SK-N-SH (cell line): ENCODE results near the gene DERL2. TPM values are rescaled to one million over a fixed set of nuclear protein-coding genes. Genes with fewer than 3 reads are reported as not detected.

Experiments used
- CTCF ChIA-PET: fragments of 300-600, 350-600 bp; formaldehyde crosslinking; extraction: SDS; loops from one replicate; lab custom pipeline; 2021; lab: Yijun Ruan, JAX
- POLR2A ChIA-PET: fragments of 350-600 bp; sonication (Branson Sonifier 250); formaldehyde crosslinking; extraction: SDS; loops from one replicate; lab custom pipeline; 2020; ENCODE audit warnings: antibody characterized with exemption, inconsistent platforms; lab: Yijun Ruan, JAX
- DNase-seq: peaks from one replicate; pipeline ENCODE4 v3.0.0; 2012
- H2AFZ ChIP-seq: fragments of 200-600 bp; sonication (generic); 2 replicates; pipeline ENCODE4 v1.8.1; 2016; ENCODE audit warnings: antibody characterized with exemption, mild to moderate bottlenecking, low read depth
- H3F3A ChIP-seq: fragments of 200-600 bp; sonication (generic); replicated peaks from 2 replicates; pipeline ENCODE3; 2016; ENCODE audit warnings: antibody characterized with exemption, mild to moderate bottlenecking; ENCODE audit not compliant: insufficient read depth
- H3K27ac ChIP-seq, 2 experiments: fragments of 200-500 bp in 1 of 2; fragments of 200-600 bp in 1 of 2; sonication (Bioruptor generic) in 1 of 2; sonication (generic), shearing (Covaris generic) in 1 of 2; 2 replicates each; pipeline versions ENCODE4 v1.5.1 to v1.6.1; 2014 to 2016; ENCODE audit warnings: low read depth in 2 of 2, inconsistent platforms in 1 of 2, low read length in 1 of 2, mild to moderate bottlenecking in 1 of 2, mixed read lengths in 1 of 2
- H3K27me3 ChIP-seq: fragments of 200-600 bp; sonication (generic), shearing (Covaris generic); 2 replicates; pipeline ENCODE4 v1.6.1; 2016; ENCODE audit warnings: mixed run types; ENCODE audit not compliant: insufficient read depth
- H3K36me3 ChIP-seq, 2 experiments: fragments of 200-500 bp in 1 of 2; fragments of 200-600 bp in 1 of 2; sonication (Bioruptor generic) in 1 of 2; sonication (generic) in 1 of 2; replicated peaks in 1 of 2; 2 replicates each; pipeline versions ENCODE3 to v1.5.1; 2014 to 2016; ENCODE audit warnings: low read length in 1 of 2, mild to moderate bottlenecking in 1 of 2; ENCODE audit not compliant: insufficient read depth in 2 of 2, control insufficient read depth in 1 of 2
- H3K4me1 ChIP-seq, 2 experiments: fragments of 200-500 bp in 1 of 2; fragments of 200-600 bp in 1 of 2; sonication (Bioruptor generic) in 1 of 2; sonication (generic), shearing (Covaris generic) in 1 of 2; 2 replicates each; pipeline versions ENCODE4 v1.5.1 to v1.6.1; 2014 to 2016; ENCODE audit warnings: low read depth in 1 of 2, low read length in 1 of 2, mixed run types in 1 of 2; ENCODE audit not compliant: insufficient read depth in 2 of 2, control insufficient read depth in 1 of 2
- H3K4me2 ChIP-seq: fragments of 200-600 bp; sonication (generic), shearing (Covaris generic); 2 replicates; pipeline ENCODE4 v1.6.1; 2017; ENCODE audit warnings: mixed run types
- H3K4me3 ChIP-seq, 2 experiments: fragments of 200-500 bp in 1 of 2; fragments of 200-600 bp in 1 of 2; sonication (Bioruptor generic) in 1 of 2; sonication (generic), shearing (Covaris generic) in 1 of 2; 2 replicates each; pipeline versions ENCODE4 v1.5.1 to v1.8.1; 2014 to 2016; ENCODE audit warnings: low read depth in 2 of 2, inconsistent platforms in 1 of 2, low read length in 1 of 2, mild to moderate bottlenecking in 1 of 2, mixed read lengths in 1 of 2, moderate library complexity in 1 of 2
- H3K79me2 ChIP-seq: fragments of 200-600 bp; sonication (generic); 2 replicates; pipeline ENCODE4 v1.8.1; 2017; ENCODE audit warnings: mild to moderate bottlenecking; ENCODE audit not compliant: insufficient read depth
- H3K9ac ChIP-seq: fragments of 200-600 bp; sonication (generic); 2 replicates; pipeline ENCODE4 v1.6.1; 2017; ENCODE audit warnings: mixed run types
- H3K9me2 ChIP-seq: fragments of 200-600 bp; sonication (generic); 2 replicates; pipeline ENCODE4 v1.6.1; 2017; ENCODE audit warnings: mixed run types
- H3K9me3 ChIP-seq: fragments of 200-600 bp; sonication (generic); 2 replicates; pipeline ENCODE4 v1.6.1; 2017; ENCODE audit warnings: mixed run types, mild to moderate bottlenecking, moderate library complexity
- H4K20me1 ChIP-seq: fragments of 200-600 bp; sonication (generic); 2 replicates; pipeline ENCODE4 v1.6.1; 2017; ENCODE audit warnings: mild to moderate bottlenecking, mixed run types; ENCODE audit not compliant: insufficient read depth
- CTCF ChIP-seq: fragments of 200-600 bp; sonication (generic); IDR thresholded peaks from 2 replicates; pipeline ENCODE4 v1.6.1; 2017; ENCODE audit warnings: antibody characterized with exemption, mild to moderate bottlenecking, moderate library complexity
- EP300 ChIP-seq, 2 experiments: IDR thresholded peaks; 2 replicates each; pipeline versions ENCODE4 v1.4.0 to v1.6.1; 2012; ENCODE audit warnings: borderline replicate concordance in 1 of 2, low read depth in 1 of 2, low read length in 1 of 2
- EZH2phosphoT487 ChIP-seq: fragments of 200-600 bp; sonication (generic); IDR thresholded peaks from 2 replicates; pipeline ENCODE4 v1.6.1; 2017; ENCODE audit warnings: low read depth, mixed run types, mild to moderate bottlenecking, antibody characterized with exemption, moderate library complexity, borderline replicate concordance
- FOSL2 ChIP-seq: IDR thresholded peaks from 2 replicates; pipeline ENCODE4 v1.4.0; 2012; ENCODE audit warnings: low read depth, mild to moderate bottlenecking, moderate library complexity, borderline replicate concordance
- FOXJ3 ChIP-seq: sonication (generic); formaldehyde crosslinking; IDR thresholded peaks from 2 replicates; pipeline ENCODE4 v1.5.1; 2020; ENCODE audit warnings: mild to moderate bottlenecking, missing genetic modification reagents
- GABPA ChIP-seq: IDR thresholded peaks from 2 replicates; pipeline ENCODE4 v1.4.0; 2012; ENCODE audit warnings: low read depth, mild to moderate bottlenecking
- GATA2 ChIP-seq: sonication (generic); formaldehyde crosslinking; IDR thresholded peaks from 2 replicates; pipeline ENCODE4 v1.5.0; 2020; ENCODE audit warnings: mild to moderate bottlenecking, missing genetic modification reagents
- IRF3 ChIP-seq: fragments of 150-350 bp; IDR thresholded peaks from 2 replicates; pipeline ENCODE4 v1.6.1; 2016; ENCODE audit warnings: mild to moderate bottlenecking, low read depth, low read length
- MAX ChIP-seq: IDR thresholded peaks from 2 replicates; pipeline ENCODE4 v1.4.0; 2012; ENCODE audit warnings: low read depth
- PBX3 ChIP-seq: IDR thresholded peaks from 2 replicates; pipeline ENCODE4; 2012
- POLR2AphosphoS5 ChIP-seq: IDR thresholded peaks from 2 replicates; pipeline ENCODE4 v1.6.1; 2012; ENCODE audit warnings: low read depth, low read length
- REST ChIP-seq: IDR thresholded peaks from 2 replicates; pipeline ENCODE4 v1.6.1; 2012; ENCODE audit warnings: mild to moderate bottlenecking, low read depth, low read length, moderate library complexity
- RXRA ChIP-seq: IDR thresholded peaks from 2 replicates; pipeline ENCODE4 v1.4.0; 2012; ENCODE audit warnings: low read depth, mild to moderate bottlenecking, borderline replicate concordance
- TCF12 ChIP-seq: IDR thresholded peaks from 2 replicates; pipeline ENCODE4 v1.4.0; 2012
- TEAD4 ChIP-seq: IDR thresholded peaks from 2 replicates; pipeline ENCODE4 v1.4.0; 2012; ENCODE audit warnings: mild to moderate bottlenecking, borderline replicate concordance; ENCODE audit not compliant: insufficient read depth
- USF1 ChIP-seq: IDR thresholded peaks from 2 replicates; pipeline ENCODE4 v1.4.0; 2012; ENCODE audit warnings: low read depth, borderline replicate concordance
- WGBS: methylation state at CpG from one replicate; pipeline ENCODE4 v1.1.6; 2017; ENCODE audit warnings: low lambda C conversion rate; 5-methylcytosine and 5-hydroxymethylcytosine counted together
- polyA plus RNA-seq, 3 experiments: library from polyadenylated mRNA; depleted of rRNA; stranded (reverse); fragments of >200 nt; gene quantifications; 2 replicates each; pipeline ENCODE4 v1.2.3, GENCODE V29; 2012

DERL2 gene
- polyA plus RNA-seq, 1 of the 3 experiments (the other 2 are of a cell fraction): 42.5 TPM

GRCh38 chr17:5510771-5511170, 24.8 kb upstream of the DERL2 start:
- no peak for DNase-seq
- Histone ChIP-seq H3K79me2 (no peaks in the 10 kb centered on the region), H3K9ac (no peak overlapping the region), H3K9me3 (no peaks in the 10 kb centered on the region), H3K36me3 (peaks cover 0 to 3% of the 10 kb centered on the region in 2 experiments), H3K4me3 (no peak overlapping the region)
- POLR2A ChIA-PET: no interaction called here
- TF ChIP-seq MAX: no peak
- TF ChIP-seq FOSL2: no peak
- TF ChIP-seq EP300 (IDR thresholded peaks at IDR 0.05; ENCODE audit: borderline replicate concordance in 1 of 2, low read depth in 1 of 2, low read length in 1 of 2): no peak
- TF ChIP-seq GATA2 (CRISPR knock-in tag): no peak
- no peak for TF ChIP-seq RXRA
- no peak for TF ChIP-seq TEAD4
- TF ChIP-seq PBX3: no peak
- no peak for TF ChIP-seq GABPA
- no peak for TF ChIP-seq REST
- TF ChIP-seq EZH2phosphoT487: no peak
- TF ChIP-seq CTCF: no peak
- TF ChIP-seq FOXJ3 (CRISPR knock-in tag): no peak
- no peak for TF ChIP-seq IRF3
- TF ChIP-seq POLR2AphosphoS5: no peak
- TF ChIP-seq USF1: no peak
- no peak for TF ChIP-seq TCF12
- TF ChIP-seq, all 33 proteins: peak for 0
- H3K9me2 ChIP-seq: no peaks in the 10 kb centered on the region
- no peaks in the 10 kb centered on the region for H4K20me1 ChIP-seq
- H3K4me2 ChIP-seq: no peak overlapping the region
- H3F3A ChIP-seq: peaks cover 21% of the 10 kb centered on the region
- H3K27ac ChIP-seq: no peak overlapping the region
- peaks cover 0 to 5% of the 10 kb centered on the region in 2 experiments; a peak in 1 of 4 replicates for H3K4me1 ChIP-seq
- H2AFZ ChIP-seq: no peak overlapping the region
- H3K27me3 ChIP-seq: no peaks in the 10 kb centered on the region
- CTCF ChIA-PET: no interaction called here
- 87% methylated on average over 8 of the region's 8 CpGs for WGBS
